ENCODE measurements around the gene SYNDIG1L. TPM values are rescaled to one million over a fixed set of nuclear protein-coding genes. Genes with fewer than 3 reads are reported as not detected.

The SYNDIG1L gene
- total RNA-seq, 1 experiment from 2014 or later: not detected

DNA sequence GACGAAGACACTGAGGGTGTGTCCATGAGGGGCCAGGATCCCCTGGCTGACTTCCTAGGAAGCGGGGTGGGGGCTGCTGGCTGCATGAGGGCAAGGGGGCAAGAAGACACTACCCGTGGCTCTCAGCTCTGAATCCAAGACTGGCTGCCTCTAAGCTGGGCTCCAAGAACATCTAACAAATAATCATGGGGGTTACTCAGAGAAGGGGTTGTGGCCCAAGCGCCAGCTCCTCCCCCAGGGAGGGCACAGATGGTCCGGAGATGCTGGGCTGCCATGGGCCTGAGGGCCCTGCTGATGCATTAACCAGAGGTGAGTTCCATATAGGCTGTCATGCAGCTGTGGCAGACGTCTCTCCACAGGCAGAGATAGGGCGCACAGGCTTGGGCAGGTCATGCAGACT, 14.3 kb downstream of the SYNDIG1L start:
- no peak for ATAC-seq
- RAD21 ChIA-PET (ENCODE audit: low non-redundant PET in 1 of 2, low total read pairs in 2 of 2, uncharacterized antibody in 2 of 2, unreplicated experiment in 2 of 2): no interaction called here
- Histone ChIP-seq H3K9me3 (ENCODE audit: control insufficient read depth in 1 of 2, insufficient read depth in 1 of 2, low read depth in 1 of 2, low read length in 2 of 2) (no peaks in the 10 kb centered on the region), H3K4me3 (replicated peaks in 1 of 2; ENCODE audit: low read depth in 1 of 2, low read length in 2 of 2) (no peak overlapping the region), H2AFZ (ENCODE audit: low read depth, low read length, poor library complexity, severe bottlenecking) (no peak overlapping the region), H3K4me2 (ENCODE audit: low read length) (no peak overlapping the region), H3K4me1 (ENCODE audit: control insufficient read depth in 1 of 2, insufficient read depth in 2 of 2, low read length in 2 of 2) (peaks cover 8% of the 10 kb centered on the region in 2 experiments; a peak in 3 of 4 replicates), H3K9me2 (ENCODE audit: insufficient read depth) (no peaks in the 10 kb centered on the region), H3K36me3 (ENCODE audit: control insufficient read depth in 1 of 2, insufficient read depth in 2 of 2, low read length in 2 of 2) (no peaks in the 10 kb centered on the region), H3K27me3 (ENCODE audit: insufficient read depth, low read length) (peaks cover 6% of the 10 kb centered on the region; the same call in 1 of the 2 replicates), H3K9ac (ENCODE audit: low read length) (no peak overlapping the region), H4K20me1 (ENCODE audit: insufficient read depth) (no peaks in the 10 kb centered on the region), H3K27ac (ENCODE audit: low read depth, low read length) (no peak overlapping the region), H3K79me2 (ENCODE audit: insufficient read depth, low read length) (no peaks in the 10 kb centered on the region)
- POLR2A ChIA-PET: no interaction called here
- no peak for DNase-seq (ENCODE audit: low read depth, low spot score)
- CTCF ChIA-PET: no interaction called here
- TF ChIP-seq CEBPB (IDR thresholded peaks at IDR 0.05; ENCODE audit: low read depth) (no peak), SRF (IDR thresholded peaks at IDR 0.05; ENCODE audit: low read depth) (no peak), POLR2A (IDR thresholded peaks at IDR 0.05; ENCODE audit: borderline replicate concordance, extremely low read depth, insufficient read depth, insufficient read length) (no peak), ZFX (IDR thresholded peaks at IDR 0.05) (no peak), EZH2 (IDR thresholded peaks at IDR 0.05) (no peak), TCF7L2 (IDR thresholded peaks at IDR 0.05; ENCODE audit: borderline replicate concordance, extremely low read depth, insufficient read depth, insufficient read length) (no peak), REST (IDR thresholded peaks at IDR 0.05; ENCODE audit: low read depth) (no peak), RAD21 (IDR thresholded peaks at IDR 0.05; ENCODE audit: low read depth) (no peak)
- TF ChIP-seq, protein P1, sequence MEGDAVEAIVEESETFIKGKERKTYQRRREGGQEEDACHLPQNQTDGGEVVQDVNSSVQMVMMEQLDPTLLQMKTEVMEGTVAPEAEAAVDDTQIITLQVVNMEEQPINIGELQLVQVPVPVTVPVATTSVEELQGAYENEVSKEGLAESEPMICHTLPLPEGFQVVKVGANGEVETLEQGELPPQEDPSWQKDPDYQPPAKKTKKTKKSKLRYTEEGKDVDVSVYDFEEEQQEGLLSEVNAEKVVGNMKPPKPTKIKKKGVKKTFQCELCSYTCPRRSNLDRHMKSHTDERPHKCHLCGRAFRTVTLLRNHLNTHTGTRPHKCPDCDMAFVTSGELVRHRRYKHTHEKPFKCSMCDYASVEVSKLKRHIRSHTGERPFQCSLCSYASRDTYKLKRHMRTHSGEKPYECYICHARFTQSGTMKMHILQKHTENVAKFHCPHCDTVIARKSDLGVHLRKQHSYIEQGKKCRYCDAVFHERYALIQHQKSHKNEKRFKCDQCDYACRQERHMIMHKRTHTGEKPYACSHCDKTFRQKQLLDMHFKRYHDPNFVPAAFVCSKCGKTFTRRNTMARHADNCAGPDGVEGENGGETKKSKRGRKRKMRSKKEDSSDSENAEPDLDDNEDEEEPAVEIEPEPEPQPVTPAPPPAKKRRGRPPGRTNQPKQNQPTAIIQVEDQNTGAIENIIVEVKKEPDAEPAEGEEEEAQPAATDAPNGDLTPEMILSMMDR (IDR thresholded peaks at IDR 0.05 in 2 of 3, conservative IDR thresholded peaks at IDR 0.05 in 1 of 3; ENCODE audit: borderline replicate concordance in 1 of 3, insufficient read depth in 1 of 3, low read depth in 2 of 3, low read length in 2 of 3): no peak
- intact Hi-C loops (cut with micrococcal nuclease): no loop called here
- BruUV-seq (replicated peaks): no TSS peak
